ENCODE results near the gene SDCCAG8.

Gene SDCCAG8

DNA sequence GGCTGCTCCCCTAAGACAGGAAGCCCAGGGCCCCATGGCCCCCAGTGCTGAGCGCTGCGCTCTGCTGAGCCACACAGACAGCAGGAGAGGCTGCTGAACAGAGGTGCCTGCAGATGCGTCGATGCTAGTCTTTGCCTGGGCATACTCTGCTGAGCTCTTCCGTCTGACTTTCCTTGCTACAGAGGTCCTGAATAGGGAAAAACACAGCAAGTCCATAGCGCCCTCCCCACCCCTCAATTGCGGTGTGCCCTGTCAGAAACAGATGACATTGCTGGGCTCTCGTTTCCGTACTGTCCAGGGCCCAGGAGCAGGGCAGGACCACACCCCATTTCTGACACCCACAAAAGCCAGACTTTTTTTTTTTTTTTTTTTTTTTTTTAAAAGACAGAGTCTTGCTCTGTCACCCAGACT, 252.5 kb downstream of the SDCCAG8 start:
- no peak overlapping the region for H3K4me3 ChIP-seq (ENCODE audit: low read depth, low read length)
- DNase-seq (ENCODE audit: low read depth) = no peak

DNA sequence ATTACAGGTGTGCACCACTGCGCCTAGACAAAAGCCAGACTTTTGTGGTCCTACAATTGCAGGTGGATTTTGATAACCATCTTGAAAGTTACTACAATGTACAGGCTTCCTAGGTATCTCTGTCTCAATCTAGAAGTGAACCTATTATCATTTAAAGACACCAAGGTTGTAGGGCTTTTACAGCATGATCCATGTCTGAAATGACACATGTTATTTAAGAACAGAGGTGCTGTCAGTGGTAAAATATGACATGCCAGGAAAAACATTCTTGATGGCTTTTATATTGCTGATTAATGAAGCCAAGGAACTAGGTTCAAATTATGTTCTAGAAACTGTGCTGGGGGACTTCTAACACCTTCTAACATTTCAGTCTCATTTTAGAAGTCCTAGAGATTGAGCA, 253.1 kb downstream of the SDCCAG8 start:
- H3K4me3 ChIP-seq (ENCODE audit: low read depth, low read length) = no peak overlapping the region
- no peak for DNase-seq (ENCODE audit: low read depth)

DNA sequence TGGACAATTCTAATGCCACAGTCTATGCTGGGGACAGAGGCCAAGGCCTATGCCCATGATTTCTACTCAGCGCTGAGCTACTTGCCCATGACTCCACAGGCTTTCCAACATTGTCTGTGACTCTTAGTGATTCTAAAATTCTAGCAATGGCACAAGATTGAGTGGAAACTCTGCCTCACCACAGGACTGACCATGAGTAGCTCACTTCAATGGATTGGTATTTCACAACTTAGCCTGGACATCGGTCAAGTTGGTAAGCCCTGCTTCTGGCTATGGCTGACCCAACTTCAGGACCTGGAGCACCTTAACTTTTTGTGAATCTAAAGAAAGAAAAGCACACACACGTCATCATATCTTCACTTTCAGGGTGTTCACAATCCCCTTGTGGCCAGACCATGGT, 255.1 kb downstream of the SDCCAG8 start:
- H3K4me3 ChIP-seq (ENCODE audit: low read depth, low read length) = no peak overlapping the region
- DNase-seq (ENCODE audit: low read depth) = no peak

DNA sequence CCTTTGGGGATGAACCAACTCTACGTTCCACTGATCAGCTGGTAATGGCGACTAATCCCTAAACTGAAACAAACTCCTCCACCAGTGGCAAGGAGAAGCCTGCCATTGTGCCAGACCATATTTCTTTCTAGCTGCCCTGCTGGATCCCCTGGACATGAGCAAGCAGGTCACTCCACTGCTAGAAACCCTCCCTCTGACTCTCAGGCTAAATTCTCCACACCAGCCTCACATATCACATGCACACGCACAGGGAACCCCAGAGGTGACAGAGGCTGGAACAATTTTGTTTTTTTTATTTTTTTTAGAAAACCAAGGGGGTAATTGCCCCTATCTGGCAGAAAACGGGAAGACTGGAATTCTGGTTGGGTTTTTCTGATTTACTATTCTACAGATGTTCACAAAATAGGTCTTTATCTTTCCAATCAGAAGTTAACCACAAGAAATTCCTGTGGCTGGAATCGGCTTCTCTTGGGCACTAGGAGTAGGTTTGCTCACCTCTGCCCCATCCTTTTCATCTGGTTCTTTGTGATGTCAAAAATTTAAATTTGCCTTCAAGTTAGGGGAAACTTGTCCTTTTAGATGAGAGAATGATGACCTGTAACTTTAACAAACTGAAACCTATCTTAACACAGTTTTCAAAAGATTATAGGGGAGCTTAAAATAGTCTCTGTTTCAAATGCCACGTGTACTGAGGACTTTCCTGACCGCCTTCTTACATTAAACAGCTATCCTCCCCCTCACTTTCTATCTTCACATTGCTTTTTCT, 258.1 kb downstream of the SDCCAG8 start:
- no peak for DNase-seq (ENCODE audit: low read depth)
- H3K4me3 ChIP-seq (ENCODE audit: low read depth, low read length) = no peak overlapping the region

DNA sequence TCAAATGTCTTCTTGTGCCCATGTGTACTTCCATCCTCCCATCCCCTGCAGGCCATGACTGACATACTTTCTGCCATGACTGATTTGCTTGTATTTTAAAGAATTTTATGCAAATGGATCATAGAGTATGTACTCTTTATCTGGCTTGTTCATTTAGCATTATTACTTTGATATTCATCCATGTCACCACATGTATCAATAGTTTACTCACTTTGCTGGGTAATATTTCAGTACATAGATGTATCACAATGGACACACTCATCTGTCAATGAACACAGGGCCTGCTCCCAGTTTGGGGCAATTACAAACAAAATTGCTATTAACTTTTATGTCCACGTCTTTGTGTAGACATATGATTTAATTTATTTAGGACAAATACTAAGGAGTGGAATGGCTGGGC, 259.1 kb downstream of the SDCCAG8 start:
- no peak for DNase-seq (ENCODE audit: low read depth)
- H3K4me3 ChIP-seq (ENCODE audit: low read depth, low read length) = no peak overlapping the region

DNA sequence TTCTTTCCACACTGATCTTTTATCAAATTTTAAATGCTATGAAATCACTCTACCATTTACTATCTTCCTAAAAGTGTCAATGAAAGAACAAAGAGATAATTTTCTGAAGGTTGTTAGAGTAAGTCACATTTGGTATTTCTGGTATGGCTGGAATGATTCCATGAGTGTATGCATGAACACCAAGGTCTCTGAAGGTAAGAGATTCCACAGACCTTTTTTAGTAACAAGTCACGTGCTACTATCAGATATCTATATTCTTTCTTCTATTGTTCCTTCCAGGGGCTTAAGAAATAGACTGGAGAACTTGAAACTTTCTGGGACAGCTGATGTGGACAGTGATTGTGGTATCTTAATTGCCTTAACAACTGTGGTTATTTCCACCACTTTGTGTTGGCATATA, 265.0 kb downstream of the SDCCAG8 start:
- no peak overlapping the region for H3K4me3 ChIP-seq (ENCODE audit: low read depth, low read length)
- no peak for DNase-seq (ENCODE audit: low read depth)

DNA sequence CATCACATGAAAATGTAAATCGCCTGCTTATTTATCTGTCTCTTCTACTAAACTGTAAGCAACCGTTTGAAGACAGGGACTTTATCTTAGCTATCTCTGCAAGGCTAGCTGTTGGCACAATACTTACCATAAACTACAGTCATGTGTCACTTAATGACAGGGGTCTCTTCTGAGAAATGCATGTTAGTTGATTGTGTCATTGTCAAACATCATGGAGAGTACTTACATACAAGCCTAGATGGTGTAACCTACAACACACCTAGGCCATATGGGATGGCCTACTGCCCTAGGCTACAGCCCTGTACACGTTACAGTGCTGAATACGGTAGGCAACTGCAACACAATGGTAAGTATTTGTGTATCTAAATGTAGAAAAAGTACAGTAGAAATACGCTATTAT, 267.9 kb downstream of the SDCCAG8 start:
- no peak overlapping the region for H3K4me3 ChIP-seq (ENCODE audit: low read depth, low read length)
- no peak for DNase-seq (ENCODE audit: low read depth)

DNA sequence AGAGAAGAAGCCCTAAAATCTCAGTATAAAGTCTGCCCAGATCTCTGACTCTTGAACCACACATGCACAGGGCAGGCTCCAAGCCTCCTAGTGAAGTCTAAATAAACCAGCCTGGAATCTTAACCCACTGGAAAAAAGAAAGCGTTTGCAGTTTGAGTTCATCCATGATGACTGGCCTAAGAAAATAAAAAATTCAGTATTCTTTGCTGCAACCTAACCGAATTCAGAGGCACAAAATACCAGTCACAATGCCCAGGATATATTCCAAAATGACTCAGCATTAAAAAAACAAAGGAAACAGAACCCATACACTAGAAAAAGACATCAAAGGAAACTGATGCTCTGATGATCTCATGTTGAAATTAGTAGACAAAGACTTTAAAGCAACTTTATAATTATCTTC, 269.2 kb downstream of the SDCCAG8 start:
- H3K4me3 ChIP-seq (ENCODE audit: low read depth, low read length) = no peak overlapping the region
- DNase-seq (ENCODE audit: low read depth) = peak; percentile 57

DNA sequence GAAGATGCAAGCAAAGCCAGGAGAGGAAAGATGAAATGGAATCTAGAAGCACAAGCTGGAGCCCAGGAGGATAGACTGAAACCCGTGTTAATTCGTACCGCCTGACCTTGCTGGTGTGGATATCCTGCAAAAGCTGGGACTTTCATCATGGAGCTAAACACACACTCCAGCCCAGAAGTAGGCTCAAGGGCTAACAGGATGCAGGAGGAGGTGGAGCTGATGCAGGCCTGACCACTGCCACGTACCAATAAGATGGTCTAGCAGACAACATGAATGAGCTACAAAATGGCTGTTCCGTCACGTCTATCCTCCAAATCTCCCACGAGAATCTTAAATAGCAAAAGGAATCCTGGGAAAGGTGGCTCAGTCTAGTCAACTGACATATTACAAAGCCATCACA, 270.3 kb downstream of the SDCCAG8 start:
- DNase-seq (ENCODE audit: low read depth) = no peak

DNA sequence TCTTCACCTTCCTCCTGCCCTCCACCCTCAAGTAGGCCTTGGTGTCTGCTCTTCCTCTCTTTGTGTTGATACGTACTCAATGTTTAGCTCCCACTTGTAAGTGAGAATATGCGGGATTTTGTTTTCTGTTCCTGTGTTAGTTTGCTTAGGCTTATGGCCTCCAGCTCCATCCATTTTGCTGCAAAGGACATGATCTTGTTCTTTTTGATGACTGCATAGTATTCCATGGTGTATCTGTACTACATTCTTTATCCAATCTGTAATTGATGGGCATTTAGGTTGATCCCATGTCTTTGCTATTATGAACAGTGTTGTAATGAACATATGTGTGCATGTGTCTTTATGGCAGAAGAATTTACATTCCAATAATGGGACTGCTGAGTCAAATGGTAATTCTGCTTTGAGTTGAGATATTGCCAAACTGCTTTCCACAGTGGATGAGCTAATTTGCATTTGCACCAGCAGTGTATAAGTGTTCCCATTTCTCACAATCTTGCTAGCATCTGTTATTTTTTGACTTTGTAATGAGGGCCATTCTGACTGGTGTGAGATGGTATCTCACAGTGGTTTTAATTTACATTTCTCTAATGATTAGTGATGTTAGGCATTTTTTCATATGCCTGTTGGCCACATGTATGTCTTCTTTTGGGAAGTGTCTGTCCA, 272.7 kb downstream of the SDCCAG8 start:
- DNase-seq (ENCODE audit: low read depth) = no peak
- no peak overlapping the region for H3K4me3 ChIP-seq (ENCODE audit: low read depth, low read length)

More for the DNA sequence above, 270.3 kb downstream of the SDCCAG8 start:
- H3K4me3 ChIP-seq (ENCODE audit: low read depth, low read length) = no peak overlapping the region

DNA sequence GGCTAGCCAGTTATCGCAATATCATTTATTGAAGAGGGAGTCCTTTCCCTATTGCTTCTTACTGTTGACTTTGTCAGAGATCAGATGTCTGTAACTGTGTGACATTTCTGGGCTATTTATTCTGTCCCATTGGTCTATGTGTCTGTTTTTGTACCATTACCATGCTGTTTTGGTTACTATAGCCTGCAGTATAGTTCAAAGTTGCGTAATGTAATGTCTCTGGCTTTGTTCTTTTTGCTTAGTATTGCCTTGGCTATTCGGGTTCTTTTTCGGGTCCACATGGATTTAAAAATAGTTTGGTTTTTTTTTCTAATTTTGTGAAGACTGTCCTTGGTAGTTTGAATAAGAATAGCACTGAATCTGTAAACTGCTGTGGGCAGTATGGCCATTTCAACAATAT, 273.7 kb downstream of the SDCCAG8 start:
- H3K4me3 ChIP-seq (ENCODE audit: low read depth, low read length) = no peak overlapping the region
- DNase-seq (ENCODE audit: low read depth) = no peak

DNA sequence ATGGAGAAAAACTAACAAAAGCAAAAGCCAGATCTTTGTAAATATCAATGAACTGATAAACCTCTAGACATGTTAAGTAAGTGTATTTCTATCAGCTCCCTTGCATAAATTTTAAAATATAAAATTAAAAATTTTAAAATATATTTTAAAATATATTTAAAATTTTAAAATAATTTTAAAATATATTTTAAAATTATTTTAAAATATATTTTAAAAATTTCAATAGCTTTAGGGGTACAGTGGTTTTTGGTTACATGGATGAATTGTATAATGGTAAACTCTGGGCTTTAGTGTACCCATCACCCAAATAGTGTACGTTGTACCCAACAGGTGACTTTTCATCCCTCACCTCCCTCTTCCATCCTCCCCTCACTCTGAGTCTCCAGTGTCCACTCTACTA, 279.2 kb downstream of the SDCCAG8 start:
- no peak overlapping the region for H3K4me3 ChIP-seq (ENCODE audit: low read depth, low read length)
- no peak for DNase-seq (ENCODE audit: low read depth)

DNA sequence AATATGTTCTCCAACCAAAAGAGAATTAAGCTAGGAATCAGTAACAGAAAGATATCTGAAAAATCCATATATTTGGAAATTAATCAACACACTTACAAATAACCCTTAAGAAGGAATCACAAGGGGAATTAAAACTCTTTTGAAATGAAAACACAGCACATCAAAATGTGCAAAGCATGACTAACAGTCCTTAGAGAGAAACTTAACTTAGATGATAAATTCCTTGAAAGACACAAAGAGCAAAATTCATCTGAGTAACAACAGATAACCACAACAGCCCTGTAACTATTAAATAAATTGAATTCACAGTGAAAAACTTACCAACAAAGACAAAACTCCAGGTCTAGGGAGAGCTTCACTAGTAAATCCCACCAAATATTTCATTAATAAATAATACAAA, 283.8 kb downstream of the SDCCAG8 start:
- no peak overlapping the region for H3K4me3 ChIP-seq (ENCODE audit: low read depth, low read length)
- no peak for DNase-seq (ENCODE audit: low read depth)

DNA sequence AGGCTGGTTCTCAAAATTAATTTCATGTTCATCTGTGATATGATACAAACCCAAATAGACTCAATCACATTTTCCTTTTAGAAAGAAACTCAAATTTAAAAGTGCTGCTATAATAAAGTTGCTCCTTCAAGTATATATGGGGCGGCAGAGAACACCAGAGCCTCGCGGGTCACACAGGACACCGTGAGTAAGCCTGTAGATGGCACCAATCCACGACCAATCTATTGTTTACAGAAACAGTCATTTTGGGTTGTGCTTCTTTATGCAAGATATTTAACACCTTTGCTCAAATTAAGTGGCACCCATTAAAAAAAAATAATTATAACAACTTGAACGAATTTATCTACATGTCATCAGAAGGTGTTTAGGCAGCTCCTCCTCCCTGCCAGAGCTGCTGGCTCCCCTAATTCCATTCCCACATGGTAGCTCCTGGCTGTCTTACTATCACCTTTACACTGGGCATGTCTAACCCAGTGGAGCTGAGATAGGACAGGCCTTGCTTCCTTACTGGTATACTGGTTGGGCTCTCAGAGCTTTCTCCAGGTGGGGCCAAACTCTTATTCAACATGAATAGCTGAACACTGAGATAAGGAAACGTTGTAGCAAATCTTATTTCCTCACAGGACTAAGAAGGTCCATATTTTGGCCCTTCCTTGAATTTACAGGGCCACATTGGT, 287.0 kb downstream of the SDCCAG8 start:
- DNase-seq (ENCODE audit: low read depth) = no peak
- H3K4me3 ChIP-seq (ENCODE audit: low read depth, low read length) = no peak overlapping the region

DNA sequence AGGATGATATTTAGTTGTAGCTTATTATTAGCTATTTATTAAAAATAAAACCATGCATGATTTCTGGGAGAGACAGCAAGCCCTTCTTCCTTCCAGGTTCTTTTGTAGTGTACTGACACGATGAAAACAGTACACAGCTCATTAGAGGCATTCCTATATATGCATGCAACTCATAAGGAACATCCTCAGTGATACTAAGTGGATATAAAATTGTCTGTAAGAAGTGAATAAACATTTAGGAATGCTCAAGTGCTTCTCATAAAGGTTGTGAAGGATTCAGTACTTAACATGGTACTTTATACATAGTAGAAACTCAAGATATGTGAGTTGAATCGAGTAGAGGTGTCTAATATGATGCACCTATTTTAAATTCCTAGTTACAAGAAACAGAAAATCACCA, 287.7 kb downstream of the SDCCAG8 start:
- no peak overlapping the region for H3K4me3 ChIP-seq (ENCODE audit: low read depth, low read length)
- no peak for DNase-seq (ENCODE audit: low read depth)

DNA sequence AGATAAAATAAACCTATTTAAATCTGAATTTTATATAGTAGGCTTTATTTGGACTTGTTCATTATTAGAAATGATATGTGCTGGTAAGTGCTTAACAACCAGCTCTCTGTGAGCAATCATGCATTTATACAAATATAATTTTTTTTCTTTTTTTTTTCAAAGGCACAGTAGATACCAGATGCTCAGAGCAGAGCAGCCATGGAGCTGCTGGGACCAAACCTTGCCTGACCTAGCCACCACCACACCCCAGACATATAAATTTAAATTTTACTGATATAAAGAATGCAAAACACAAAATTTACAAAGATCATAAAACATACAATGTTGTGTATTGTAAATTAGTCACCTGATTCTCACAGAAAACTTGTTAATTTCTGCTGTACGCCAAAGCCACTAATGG, 290.6 kb downstream of the SDCCAG8 start:
- DNase-seq (ENCODE audit: low read depth) = no peak
- H3K4me3 ChIP-seq (ENCODE audit: low read depth, low read length) = no peak overlapping the region

DNA sequence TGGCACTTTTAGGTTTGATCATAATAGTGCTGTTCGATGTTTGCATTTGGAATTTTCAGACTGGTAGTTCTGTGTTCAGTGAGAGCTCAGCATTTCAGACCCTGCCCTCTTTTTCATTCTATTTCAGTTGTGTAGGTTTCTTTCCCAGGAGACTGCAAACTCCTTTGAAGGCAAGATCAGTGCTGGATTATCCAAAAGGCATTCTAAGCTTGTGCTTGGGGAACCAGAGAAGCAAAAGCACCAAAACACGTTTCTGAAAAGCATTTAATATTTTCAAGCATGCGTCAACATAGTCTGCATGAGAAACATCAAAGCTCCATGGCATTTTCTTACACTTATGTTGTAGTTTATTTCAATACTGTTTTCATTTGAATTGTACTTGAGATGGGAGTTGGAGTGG, 292.1 kb downstream of the SDCCAG8 start:
- H3K4me3 ChIP-seq (ENCODE audit: low read depth, low read length) = no peak overlapping the region
- no peak for DNase-seq (ENCODE audit: low read depth)

DNA sequence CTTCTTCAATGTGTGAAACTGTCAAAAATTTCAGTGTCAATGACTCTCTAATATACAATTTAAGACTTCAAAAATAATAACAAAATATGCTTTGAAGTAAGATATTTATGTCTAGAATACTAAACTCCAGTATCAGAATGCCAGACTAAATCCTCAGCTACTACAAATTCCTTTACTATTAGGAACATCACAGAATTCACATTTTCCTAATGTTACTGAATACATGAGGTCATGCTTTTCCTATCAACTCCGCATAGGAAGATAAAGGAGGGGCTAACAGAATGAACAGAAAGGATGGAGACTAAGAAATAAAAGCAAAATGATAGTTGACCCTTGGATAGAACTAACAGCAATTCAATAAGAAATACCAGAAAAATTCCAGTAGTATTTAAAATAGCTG, 292.7 kb downstream of the SDCCAG8 start:
- no peak overlapping the region for H3K4me3 ChIP-seq (ENCODE audit: low read depth, low read length)
- DNase-seq (ENCODE audit: low read depth) = no peak

DNA sequence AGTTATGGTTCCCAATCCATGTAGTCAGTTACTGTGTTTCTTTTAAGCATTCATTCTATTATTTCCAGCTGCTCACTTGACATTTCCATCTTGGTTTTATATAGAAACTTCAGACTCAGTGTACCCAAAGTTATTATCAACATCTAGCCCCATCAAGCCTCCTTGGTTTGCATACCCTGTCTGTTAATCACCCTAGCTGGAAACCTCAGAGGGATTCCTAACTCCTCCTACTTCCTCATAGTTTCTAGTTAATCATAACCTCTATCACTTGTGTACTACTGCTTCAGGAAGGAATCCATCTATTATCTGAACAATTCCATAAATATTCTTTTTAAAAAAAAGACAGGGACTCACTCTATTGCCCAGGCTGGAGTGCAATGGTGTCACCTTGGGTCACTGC, 293.3 kb downstream of the SDCCAG8 start:
- peak; percentile 49 for DNase-seq (ENCODE audit: low read depth)
- H3K4me3 ChIP-seq (ENCODE audit: low read depth, low read length) = no peak overlapping the region

Measured in skeletal muscle cell (primary cell).